Activated naive CD4-positive, alpha-beta T cell treated with anti-CD3 and anti-CD28 coated beads, Interleukin-2, amount 50 U/mL, for 24 hours (primary cell): ENCODE data around the gene EPHB2.
"Not testable (repeated sequence)": the region's sequence is repeated elsewhere in the genome, so short reads cannot be mapped to it uniquely, and the experiment has no call there.

ENCODE experiments used
- H3K27ac Mint-ChIP-seq: one replicate; pipeline ENCODE4 v1.8.0; 2021; ENCODE audit warnings: mild to moderate bottlenecking, mixed read lengths
- H3K27me3 Mint-ChIP-seq: one replicate; pipeline ENCODE4 v1.8.0; 2021; ENCODE audit warnings: mixed read lengths
- H3K36me3 Mint-ChIP-seq: one replicate; pipeline ENCODE4 v1.8.0; 2021; ENCODE audit warnings: mixed read lengths
- H3K4me1 Mint-ChIP-seq: one replicate; pipeline ENCODE4 v1.8.0; 2021; ENCODE audit warnings: mixed read lengths
- H3K4me3 Mint-ChIP-seq: one replicate; pipeline ENCODE4 v1.8.0; 2021; ENCODE audit warnings: mild to moderate bottlenecking, mixed read lengths
- H3K9me3 Mint-ChIP-seq: one replicate; pipeline ENCODE4 v1.8.0; 2021; ENCODE audit warnings: mixed read lengths

EPHB2 gene

GRCh38 chr1:22710701-22711049 is at the start of gene EPHB2:
Gene EPHB2, plus strand, starts transcription at chr1:22710839. Its CDS starts 144 bp downstream, at chr1:22710983.
- Mint-ChIP-seq H3K27ac (peak within 1 kb of the TSS; percentile 17), H3K4me3 (peak within 1 kb of the TSS; percentile 81), H3K9me3 (no peaks in the 10 kb centered on the region), H3K27me3 (peaks cover 41% of the 10 kb centered on the region), H3K4me1 (peaks cover 7% of the 10 kb centered on the region), H3K36me3 (peaks cover 2% of the 10 kb centered on the region)

GRCh38 chr1:22661880-22662279 is 48.8 kb upstream of the EPHB2 start:
- Mint-ChIP-seq H3K9me3 (no peaks in the 10 kb centered on the region), H3K27ac (no peak overlapping the region), H3K4me1 (no peaks in the 10 kb centered on the region), H3K36me3 (no peaks in the 10 kb centered on the region), H3K27me3 (peaks cover 2% of the 10 kb centered on the region), H3K4me3 (no peak overlapping the region)

GRCh38 chr1:22662318-22662717 is 48.3 kb upstream of the EPHB2 start:
- H3K4me1 Mint-ChIP-seq = no peaks in the 10 kb centered on the region
- no peaks in the 10 kb centered on the region for H3K36me3 Mint-ChIP-seq
- H3K9me3 Mint-ChIP-seq = no peaks in the 10 kb centered on the region
- H3K4me3 Mint-ChIP-seq = no peak overlapping the region
- H3K27me3 Mint-ChIP-seq = peaks cover 2% of the 10 kb centered on the region
- no peak overlapping the region for H3K27ac Mint-ChIP-seq

GRCh38 chr1:22662986-22663408 is 47.6 kb upstream of the EPHB2 start:
- Mint-ChIP-seq H3K27ac (no peak overlapping the region), H3K36me3 (no peaks in the 10 kb centered on the region), H3K9me3 (no peaks in the 10 kb centered on the region), H3K4me3 (no peak overlapping the region), H3K4me1 (no peaks in the 10 kb centered on the region), H3K27me3 (peaks cover 2% of the 10 kb centered on the region)

GRCh38 chr1:22665752-22666151 is 44.9 kb upstream of the EPHB2 start:
- Mint-ChIP-seq H3K4me3 (no peak overlapping the region), H3K27me3 (peaks cover 7% of the 10 kb centered on the region), H3K4me1 (no peaks in the 10 kb centered on the region), H3K9me3 (no peaks in the 10 kb centered on the region), H3K27ac (no peak overlapping the region), H3K36me3 (no peaks in the 10 kb centered on the region)

- Mint-ChIP-seq H3K4me3 (no peak overlapping the region), H3K4me1 (no peaks in the 10 kb centered on the region), H3K36me3 (no peaks in the 10 kb centered on the region), H3K27ac (no peak overlapping the region), H3K9me3 (no peaks in the 10 kb centered on the region), H3K27me3 (peaks cover 10% of the 10 kb centered on the region)
Observed at GRCh38 chr1:22666412-22666811, 44.2 kb upstream of the EPHB2 start.

- H3K27ac Mint-ChIP-seq, H3K36me3 Mint-ChIP-seq: not testable (repeated sequence)
- H3K27me3 Mint-ChIP-seq = peaks cover 21% of the 10 kb centered on the region
Observed at GRCh38 chr1:22668840-22669239, 41.8 kb upstream of the EPHB2 start.

GRCh38 chr1:22670352-22670975 is 40.2 kb upstream of the EPHB2 start:
- Mint-ChIP-seq H3K36me3 (no peaks in the 10 kb centered on the region), H3K27me3 (peaks cover 32% of the 10 kb centered on the region), H3K4me3 (no peak overlapping the region), H3K4me1 (no peaks in the 10 kb centered on the region), H3K9me3 (no peaks in the 10 kb centered on the region), H3K27ac (no peak overlapping the region)

More at GRCh38 chr1:22668840-22669239, 41.8 kb upstream of the EPHB2 start:
- H3K4me1 Mint-ChIP-seq, H3K9me3 Mint-ChIP-seq, H3K4me3 Mint-ChIP-seq: not testable (repeated sequence)

GRCh38 chr1:22671999-22672398 is 38.6 kb upstream of the EPHB2 start:
- H3K27ac Mint-ChIP-seq = no peak overlapping the region
- H3K9me3 Mint-ChIP-seq = no peaks in the 10 kb centered on the region
- H3K36me3 Mint-ChIP-seq = no peaks in the 10 kb centered on the region
- H3K4me1 Mint-ChIP-seq = no peaks in the 10 kb centered on the region
- H3K27me3 Mint-ChIP-seq = peaks cover 32% of the 10 kb centered on the region
- H3K4me3 Mint-ChIP-seq = no peak overlapping the region

GRCh38 chr1:22673486-22674409 is 36.9 kb upstream of the EPHB2 start:
- Mint-ChIP-seq H3K27me3 (peaks cover 31% of the 10 kb centered on the region), H3K36me3 (no peaks in the 10 kb centered on the region), H3K4me3 (no peak overlapping the region), H3K9me3 (no peaks in the 10 kb centered on the region), H3K27ac (no peak overlapping the region), H3K4me1 (no peaks in the 10 kb centered on the region)

GRCh38 chr1:22674410-22674749 is 36.3 kb upstream of the EPHB2 start:
- no peaks in the 10 kb centered on the region for H3K9me3 Mint-ChIP-seq
- no peaks in the 10 kb centered on the region for H3K36me3 Mint-ChIP-seq
- H3K4me1 Mint-ChIP-seq = no peaks in the 10 kb centered on the region
- H3K4me3 Mint-ChIP-seq = no peak overlapping the region
- no peak overlapping the region for H3K27ac Mint-ChIP-seq
- H3K27me3 Mint-ChIP-seq = peaks cover 29% of the 10 kb centered on the region

- not testable (repeated sequence) for H3K27ac Mint-ChIP-seq, H3K9me3 Mint-ChIP-seq, H3K4me1 Mint-ChIP-seq, H3K4me3 Mint-ChIP-seq, H3K36me3 Mint-ChIP-seq
- peaks cover 25% of the 10 kb centered on the region for H3K27me3 Mint-ChIP-seq
Observed at GRCh38 chr1:22676151-22676550, 34.5 kb upstream of the EPHB2 start.

GRCh38 chr1:22676916-22677583 is 33.6 kb upstream of the EPHB2 start:
- peaks cover 20% of the 10 kb centered on the region for H3K27me3 Mint-ChIP-seq
- no peak overlapping the region for H3K27ac Mint-ChIP-seq
- no peaks in the 10 kb centered on the region for H3K4me1 Mint-ChIP-seq
- no peak overlapping the region for H3K4me3 Mint-ChIP-seq
- H3K9me3 Mint-ChIP-seq = no peaks in the 10 kb centered on the region
- H3K36me3 Mint-ChIP-seq = no peaks in the 10 kb centered on the region

GRCh38 chr1:22677931-22678896 is 32.4 kb upstream of the EPHB2 start:
- no peaks in the 10 kb centered on the region for H3K4me1 Mint-ChIP-seq
- no peak overlapping the region for H3K4me3 Mint-ChIP-seq
- H3K27me3 Mint-ChIP-seq = peaks cover 12% of the 10 kb centered on the region
- H3K36me3 Mint-ChIP-seq = no peaks in the 10 kb centered on the region
- H3K9me3 Mint-ChIP-seq = no peaks in the 10 kb centered on the region
- H3K27ac Mint-ChIP-seq = no peak overlapping the region

- H3K9me3 Mint-ChIP-seq = no peaks in the 10 kb centered on the region
- no peak overlapping the region for H3K4me3 Mint-ChIP-seq
- H3K27ac Mint-ChIP-seq = no peak overlapping the region
- no peaks in the 10 kb centered on the region for H3K4me1 Mint-ChIP-seq
- H3K36me3 Mint-ChIP-seq = no peaks in the 10 kb centered on the region
- H3K27me3 Mint-ChIP-seq = peaks cover 5% of the 10 kb centered on the region
Observed at GRCh38 chr1:22680726-22681125, 29.9 kb upstream of the EPHB2 start.
